AG04450 (cell line): ENCODE data around the gene SIAH3. TPM values are rescaled to one million over a fixed set of nuclear protein-coding genes. Genes with fewer than 3 reads are reported as not detected.

Source experiments
- CTCF ChIA-PET: fragments of 300-600, 350-600 bp; formaldehyde crosslinking; extraction: SDS; loops from one replicate; lab custom pipeline; 2022; ENCODE audit warnings: antibody characterized with exemption, inconsistent platforms; lab: Charles Lee
- POLR2A ChIA-PET: fragments of 350-600 bp; formaldehyde crosslinking; extraction: SDS; loops from one replicate; lab custom pipeline; 2021; ENCODE audit warnings: antibody characterized with exemption, inconsistent platforms; lab: Yijun Ruan, JAX
- DNase-seq: peaks from one replicate; pipeline ENCODE4 v3.0.0-alpha.2; 2011; ENCODE audit warnings: low read depth, low spot score
- H3K27ac ChIP-seq: one replicate; pipeline ENCODE4 v1.5.1; 2012; ENCODE audit warnings: low read depth, low read length, control low read depth
- H3K27me3 ChIP-seq: one replicate; pipeline ENCODE4 v1.6.0; 2012; ENCODE audit warnings: low read length; ENCODE audit not compliant: control insufficient read depth, insufficient read depth
- H3K4me3 ChIP-seq: 2 replicates; pipeline ENCODE4 v1.5.1; 2011; ENCODE audit warnings: mild to moderate bottlenecking, low read depth, low read length, control low read depth
- H3K9me3 ChIP-seq: 2 replicates; pipeline ENCODE4 v1.5.1; 2012; ENCODE audit warnings: low read length; ENCODE audit not compliant: control insufficient read depth, insufficient read depth
- CTCF ChIP-seq: IDR thresholded peaks from 2 replicates; pipeline ENCODE4 v1.5.1; 2011; ENCODE audit warnings: low read depth, low read length, control low read depth, inconsistent platforms
- polyA plus RNA-seq: library from polyadenylated mRNA; depleted of rRNA; stranded (reverse); fragments of >200 nt; gene quantifications from 2 replicates; pipeline ENCODE4 v1.2.3, GENCODE V29; 2011

SIAH3 gene
- polyA plus RNA-seq, 1 experiment: not detected

- CTCF ChIA-PET: interaction anchor here (0.6 kb wide), 1 partner anchor 29 kb away, joined by 3 read pairs; no protein-coding TSS in a partner anchor
Measured at GRCh38 chr13:45798851-45799250, 52.7 kb downstream of the SIAH3 start.

GRCh38 chr13:45796426-45797235, 54.9 kb downstream of the SIAH3 start:
- ChIA-PET CTCF (no interaction called here), POLR2A (no interaction called here)
- Histone ChIP-seq H3K27me3 (peaks cover 3% of the 10 kb centered on the region), H3K9me3 (no peaks in the 10 kb centered on the region), H3K4me3 (no peak overlapping the region), H3K27ac (no peak overlapping the region)
- TF ChIP-seq CTCF: no peak
- no peak for DNase-seq

More at GRCh38 chr13:45798851-45799250, 52.7 kb downstream of the SIAH3 start:
- TF ChIP-seq CTCF: no peak
- Histone ChIP-seq H3K27ac (no peak overlapping the region), H3K9me3 (no peaks in the 10 kb centered on the region), H3K4me3 (no peak overlapping the region), H3K27me3 (peaks cover 3% of the 10 kb centered on the region)
- DNase-seq: no peak
- POLR2A ChIA-PET: no interaction called here

- CTCF ChIA-PET: no interaction called here
- POLR2A ChIA-PET: no interaction called here
- no peak for TF ChIP-seq CTCF
Measured at GRCh38 chr13:45792827-45793303, 58.7 kb downstream of the SIAH3 start.

GRCh38 chr13:45788011-45788410, 63.5 kb downstream of the SIAH3 start:
- Histone ChIP-seq H3K9me3 (no peaks in the 10 kb centered on the region; the same call in 1 of the 2 replicates), H3K27ac (no peak overlapping the region), H3K4me3 (no peak overlapping the region), H3K27me3 (peaks cover 13% of the 10 kb centered on the region)
- CTCF ChIA-PET: no interaction called here
- no peak for TF ChIP-seq CTCF
- POLR2A ChIA-PET: no interaction called here
- no peak for DNase-seq

More at GRCh38 chr13:45792827-45793303, 58.7 kb downstream of the SIAH3 start:
- Histone ChIP-seq H3K9me3 (no peaks in the 10 kb centered on the region), H3K27ac (no peak overlapping the region), H3K4me3 (no peak overlapping the region), H3K27me3 (peaks cover 9% of the 10 kb centered on the region)
- no peak for DNase-seq

- CTCF ChIA-PET: no interaction called here
- no peak for TF ChIP-seq CTCF
- POLR2A ChIA-PET: interaction anchor here (0.6 kb wide), 1 partner anchor 168 kb away, joined by 3 read pairs; no protein-coding TSS in a partner anchor
Measured at GRCh38 chr13:45787346-45787745, 64.2 kb downstream of the SIAH3 start.

More at GRCh38 chr13:45787346-45787745, 64.2 kb downstream of the SIAH3 start:
- no peak overlapping the region for H3K4me3 ChIP-seq
- no peaks in the 10 kb centered on the region; the same call in 1 of the 2 replicates for H3K9me3 ChIP-seq
- no peak overlapping the region for H3K27ac ChIP-seq
- H3K27me3 ChIP-seq: peaks cover 13% of the 10 kb centered on the region
- no peak for DNase-seq
